GM23338 (cell line): ENCODE results near the gene PLA2G2E. TPM values are rescaled to one million over a fixed set of nuclear protein-coding genes. Genes with fewer than 3 reads are reported as not detected.

ENCODE experiments used
- ATAC-seq: fragments of 200-7000 bp; cut with Tn5 transposase; 3 replicates; pipeline ENCODE4 v1.9.1; 2020
- DNase-seq: peaks from one replicate; pipeline ENCODE4 v3.0.0-alpha.2; 2015; ENCODE audit warnings: low spot score
- H2AFZ ChIP-seq: fragments of 200-600 bp; sonication (generic); 2 replicates; pipeline ENCODE4 v1.8.0; 2016; ENCODE audit warnings: antibody characterized with exemption, mild to moderate bottlenecking, moderate library complexity
- H3F3A ChIP-seq: fragments of 200-600 bp; sonication (generic); replicated peaks from 2 replicates; pipeline ENCODE4 v1.8.0; 2017; ENCODE audit warnings: antibody characterized with exemption, mixed run types, low read depth
- H3K27ac ChIP-seq: fragments of 200-600 bp; sonication (generic); 2 replicates; pipeline ENCODE4 v1.6.1; 2016; ENCODE audit warnings: low read depth
- H3K27me3 ChIP-seq: fragments of 200-600 bp; sonication (generic); 2 replicates; pipeline ENCODE4 v1.8.0; 2016; ENCODE audit warnings: mild to moderate bottlenecking, mixed run types, moderate library complexity; ENCODE audit not compliant: insufficient read depth
- H3K36me3 ChIP-seq: fragments of 200-600 bp; sonication (generic); 2 replicates; pipeline ENCODE4 v1.8.0; 2016; ENCODE audit warnings: mild to moderate bottlenecking; ENCODE audit not compliant: insufficient read depth
- H3K4me1 ChIP-seq: fragments of 200-600 bp; sonication (generic); 2 replicates; pipeline ENCODE4 v1.8.0; 2016; ENCODE audit warnings: mild to moderate bottlenecking, moderate library complexity; ENCODE audit not compliant: insufficient read depth
- H3K4me2 ChIP-seq: fragments of 200-600 bp; sonication (generic); 2 replicates; pipeline ENCODE4 v1.7.1; 2017; ENCODE audit warnings: mixed run types
- H3K4me3 ChIP-seq: fragments of 200-600 bp; sonication (generic); 2 replicates; pipeline ENCODE4 v1.6.1; 2016; ENCODE audit warnings: mixed run types
- H3K79me2 ChIP-seq: fragments of 200-600 bp; sonication (generic); replicated peaks from 2 replicates; pipeline ENCODE4 v1.8.0; 2017; ENCODE audit warnings: mild to moderate bottlenecking; ENCODE audit not compliant: insufficient read depth
- H3K9me2 ChIP-seq: fragments of 200-600 bp; sonication (generic); 2 replicates; pipeline ENCODE4 v1.8.0; 2017; ENCODE audit not compliant: insufficient read depth
- H4K20me1 ChIP-seq: fragments of 200-600 bp; sonication (generic); replicated peaks from 2 replicates; pipeline ENCODE4 v1.8.0; 2017; ENCODE audit warnings: mild to moderate bottlenecking; ENCODE audit not compliant: insufficient read depth
- H3K27ac Mint-ChIP-seq: 2 replicates; pipeline ENCODE4 v1.8.0; 2020; ENCODE audit warnings: inconsistent platforms, mild to moderate bottlenecking, moderate library complexity, mixed read lengths
- H3K27me3 Mint-ChIP-seq: 3 replicates; pipeline ENCODE4 v1.8.0; 2022; ENCODE audit warnings: low read depth, mild to moderate bottlenecking, moderate library complexity, mixed read lengths, inconsistent platforms; ENCODE audit not compliant: insufficient read depth, poor library complexity
- H3K36me3 Mint-ChIP-seq: 3 replicates; pipeline ENCODE4 v1.8.0; 2021; ENCODE audit warnings: low read depth, mild to moderate bottlenecking, inconsistent platforms, moderate library complexity, mixed read lengths
- H3K4me1 Mint-ChIP-seq: 3 replicates; pipeline ENCODE4 v1.8.0; 2020; ENCODE audit warnings: mild to moderate bottlenecking, inconsistent platforms, mixed read lengths
- H3K4me3 Mint-ChIP-seq: 3 replicates; pipeline ENCODE4 v1.8.0; 2021; ENCODE audit warnings: moderate library complexity, mild to moderate bottlenecking, inconsistent platforms, mixed read lengths
- H3K9me3 Mint-ChIP-seq: 3 replicates; pipeline ENCODE4 v1.8.0; 2020; ENCODE audit warnings: moderate library complexity, mild to moderate bottlenecking, inconsistent platforms, mixed read lengths
- CREB1 ChIP-seq: fragments of 250-450 bp; sonication (Bioruptor Pico); IDR thresholded peaks from 2 replicates; pipeline ENCODE4 v1.5.0; 2020; ENCODE audit warnings: low read depth, mild to moderate bottlenecking, moderate library complexity
- EZH2 ChIP-seq: fragments of 200-600 bp; sonication (generic); IDR thresholded peaks from one replicate; pipeline ENCODE4 v1.8.0; 2017; ENCODE audit warnings: antibody characterized with exemption, mild to moderate bottlenecking, low read depth; ENCODE audit not compliant: unreplicated experiment
- EZH2phosphoT487 ChIP-seq: fragments of 200-600 bp; sonication (generic); IDR thresholded peaks from one replicate; pipeline ENCODE4 v1.8.1; 2018; ENCODE audit warnings: antibody characterized with exemption; ENCODE audit not compliant: unreplicated experiment
- JUNB ChIP-seq: IDR thresholded peaks from one replicate; pipeline ENCODE4 v1.6.1; 2016; ENCODE audit warnings: antibody characterized with exemption; ENCODE audit not compliant: unreplicated experiment
- NANOG ChIP-seq: IDR thresholded peaks from 2 replicates; pipeline ENCODE4 v1.6.1; 2016; ENCODE audit warnings: antibody characterized with exemption, borderline replicate concordance
- POLR2AphosphoS5 ChIP-seq: IDR thresholded peaks from 2 replicates; pipeline ENCODE4 v1.6.1; 2016; ENCODE audit warnings: antibody characterized with exemption, low read depth
- STAT1 ChIP-seq: IDR thresholded peaks from one replicate; pipeline ENCODE4 v1.6.1; 2016; ENCODE audit warnings: antibody characterized with exemption; ENCODE audit not compliant: unreplicated experiment
- ZNF114 ChIP-seq: fragments of 250-450 bp; sonication (Bioruptor Pico); IDR thresholded peaks from 2 replicates; pipeline ENCODE4 v1.5.0; 2020; ENCODE audit warnings: mild to moderate bottlenecking, moderate library complexity
- ZNF331 ChIP-seq: fragments of 250-450 bp; sonication (Bioruptor Pico); IDR thresholded peaks from 2 replicates; pipeline ENCODE4 v1.5.0; 2020; ENCODE audit warnings: low read depth, mild to moderate bottlenecking, moderate library complexity
- polyA plus RNA-seq: library from polyadenylated mRNA; unstranded; fragments of >200 nt; fragmentation: Nextera tagmentation; extraction: Ambion mirVana; gene quantifications from 2 replicates; pipeline ENCODE4 v1.2.1, GENCODE V29; 2016
- total RNA-seq: library from RNA; depleted of rRNA; stranded (reverse); fragments of >200 nt; shearing (Covaris generic); gene quantifications from 2 replicates; pipeline ENCODE4 v1.2.3, GENCODE V29; 2014
- TF ChIP-seq, protein P1 (sequence below): IDR thresholded peaks from one replicate; pipeline ENCODE4 v1.6.1; 2018; ENCODE audit warnings: antibody characterized with exemption; ENCODE audit not compliant: unreplicated experiment
- TF ChIP-seq, protein P2 (sequence below): fragments of 250-450 bp; sonication (Bioruptor Pico); IDR thresholded peaks from 2 replicates; pipeline ENCODE4 v1.5.0; 2020; ENCODE audit warnings: mild to moderate bottlenecking, moderate library complexity
- TF ChIP-seq, protein P3 (sequence below): IDR thresholded peaks from 2 replicates; pipeline ENCODE4 v1.6.1; 2016; ENCODE audit warnings: antibody characterized with exemption
- TF ChIP-seq, protein P4 (sequence below), 2 experiments: fragments of 200-600 bp in 1 of 2; sonication (generic) in 1 of 2; conservative IDR thresholded peaks; 2 replicates each; pipeline versions ENCODE4 v1.5.1 to v1.6.1; 2016 to 2017; ENCODE audit warnings: antibody characterized with exemption in 2 of 2, low read depth in 2 of 2, mild to moderate bottlenecking in 2 of 2, moderate library complexity in 1 of 2

Gene PLA2G2E
- total and polyA plus RNA-seq, 2 experiments from 2014 or later: not detected

DNA sequence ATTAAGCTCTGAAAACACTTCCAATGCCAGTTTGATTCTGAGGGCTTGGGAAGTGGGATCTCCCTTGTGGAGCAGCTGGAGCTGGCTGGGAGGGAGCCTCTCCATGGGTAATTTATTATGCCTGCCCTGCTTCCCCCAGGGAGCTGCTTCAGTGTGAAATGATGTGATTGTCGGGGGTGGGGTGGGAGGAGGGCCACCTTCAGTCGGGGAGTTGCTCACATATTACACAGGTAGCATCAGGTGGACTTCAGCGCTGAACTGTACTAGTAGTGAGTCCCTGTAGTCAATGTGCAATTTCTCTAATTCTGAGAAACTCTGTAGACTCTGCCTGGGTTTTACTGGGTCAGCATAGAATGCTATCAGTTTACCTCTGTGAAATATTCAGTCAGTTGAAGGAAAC, 12.8 kb downstream of the PLA2G2E start:
- H3K9me3 Mint-ChIP-seq: no peaks in the 10 kb centered on the region; the same call in 2 of the 3 replicates
- H3K9me2 ChIP-seq: no peaks in the 10 kb centered on the region
- H3K36me3 ChIP-seq: peaks cover 36% of the 10 kb centered on the region
- peaks cover 79% of the 10 kb centered on the region for H3K36me3 Mint-ChIP-seq
- 0 out of 2 replicates have a peak, but pooled peaks cover 2% of the 10 kb centered on the region for H3K79me2 ChIP-seq
- H2AFZ ChIP-seq: no peak overlapping the region
- H3K4me3 ChIP-seq: no peak overlapping the region
- no peak overlapping the region for H3K4me3 Mint-ChIP-seq
- ATAC-seq (no peak), DNase-seq (no peak)
- no peak overlapping the region for H3K27ac Mint-ChIP-seq
- H3K4me1 ChIP-seq: no peaks in the 10 kb centered on the region
- peaks cover 11% of the 10 kb centered on the region for H3K4me1 Mint-ChIP-seq
- H3K27ac ChIP-seq: no peak overlapping the region
- H3F3A ChIP-seq: no peaks in the 10 kb centered on the region
- no peak overlapping the region for H3K4me2 ChIP-seq
- H4K20me1 ChIP-seq: peaks cover 14% of the 10 kb centered on the region
- H3K27me3 Mint-ChIP-seq: no peaks in the 10 kb centered on the region
- no peaks in the 10 kb centered on the region for H3K27me3 ChIP-seq
- TF ChIP-seq JUNB (no peak), NANOG (no peak), ZNF114 (CRISPR knock-in tag) (no peak), CREB1 (CRISPR knock-in tag) (no peak), EZH2 (no peak), EZH2phosphoT487 (no peak), ZNF331 (CRISPR knock-in tag) (no peak), POLR2AphosphoS5 (no peak), STAT1 (no peak)
- TF ChIP-seq, protein P1, sequence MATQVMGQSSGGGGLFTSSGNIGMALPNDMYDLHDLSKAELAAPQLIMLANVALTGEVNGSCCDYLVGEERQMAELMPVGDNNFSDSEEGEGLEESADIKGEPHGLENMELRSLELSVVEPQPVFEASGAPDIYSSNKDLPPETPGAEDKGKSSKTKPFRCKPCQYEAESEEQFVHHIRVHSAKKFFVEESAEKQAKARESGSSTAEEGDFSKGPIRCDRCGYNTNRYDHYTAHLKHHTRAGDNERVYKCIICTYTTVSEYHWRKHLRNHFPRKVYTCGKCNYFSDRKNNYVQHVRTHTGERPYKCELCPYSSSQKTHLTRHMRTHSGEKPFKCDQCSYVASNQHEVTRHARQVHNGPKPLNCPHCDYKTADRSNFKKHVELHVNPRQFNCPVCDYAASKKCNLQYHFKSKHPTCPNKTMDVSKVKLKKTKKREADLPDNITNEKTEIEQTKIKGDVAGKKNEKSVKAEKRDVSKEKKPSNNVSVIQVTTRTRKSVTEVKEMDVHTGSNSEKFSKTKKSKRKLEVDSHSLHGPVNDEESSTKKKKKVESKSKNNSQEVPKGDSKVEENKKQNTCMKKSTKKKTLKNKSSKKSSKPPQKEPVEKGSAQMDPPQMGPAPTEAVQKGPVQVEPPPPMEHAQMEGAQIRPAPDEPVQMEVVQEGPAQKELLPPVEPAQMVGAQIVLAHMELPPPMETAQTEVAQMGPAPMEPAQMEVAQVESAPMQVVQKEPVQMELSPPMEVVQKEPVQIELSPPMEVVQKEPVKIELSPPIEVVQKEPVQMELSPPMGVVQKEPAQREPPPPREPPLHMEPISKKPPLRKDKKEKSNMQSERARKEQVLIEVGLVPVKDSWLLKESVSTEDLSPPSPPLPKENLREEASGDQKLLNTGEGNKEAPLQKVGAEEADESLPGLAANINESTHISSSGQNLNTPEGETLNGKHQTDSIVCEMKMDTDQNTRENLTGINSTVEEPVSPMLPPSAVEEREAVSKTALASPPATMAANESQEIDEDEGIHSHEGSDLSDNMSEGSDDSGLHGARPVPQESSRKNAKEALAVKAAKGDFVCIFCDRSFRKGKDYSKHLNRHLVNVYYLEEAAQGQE: no peak
- TF ChIP-seq, protein P2, sequence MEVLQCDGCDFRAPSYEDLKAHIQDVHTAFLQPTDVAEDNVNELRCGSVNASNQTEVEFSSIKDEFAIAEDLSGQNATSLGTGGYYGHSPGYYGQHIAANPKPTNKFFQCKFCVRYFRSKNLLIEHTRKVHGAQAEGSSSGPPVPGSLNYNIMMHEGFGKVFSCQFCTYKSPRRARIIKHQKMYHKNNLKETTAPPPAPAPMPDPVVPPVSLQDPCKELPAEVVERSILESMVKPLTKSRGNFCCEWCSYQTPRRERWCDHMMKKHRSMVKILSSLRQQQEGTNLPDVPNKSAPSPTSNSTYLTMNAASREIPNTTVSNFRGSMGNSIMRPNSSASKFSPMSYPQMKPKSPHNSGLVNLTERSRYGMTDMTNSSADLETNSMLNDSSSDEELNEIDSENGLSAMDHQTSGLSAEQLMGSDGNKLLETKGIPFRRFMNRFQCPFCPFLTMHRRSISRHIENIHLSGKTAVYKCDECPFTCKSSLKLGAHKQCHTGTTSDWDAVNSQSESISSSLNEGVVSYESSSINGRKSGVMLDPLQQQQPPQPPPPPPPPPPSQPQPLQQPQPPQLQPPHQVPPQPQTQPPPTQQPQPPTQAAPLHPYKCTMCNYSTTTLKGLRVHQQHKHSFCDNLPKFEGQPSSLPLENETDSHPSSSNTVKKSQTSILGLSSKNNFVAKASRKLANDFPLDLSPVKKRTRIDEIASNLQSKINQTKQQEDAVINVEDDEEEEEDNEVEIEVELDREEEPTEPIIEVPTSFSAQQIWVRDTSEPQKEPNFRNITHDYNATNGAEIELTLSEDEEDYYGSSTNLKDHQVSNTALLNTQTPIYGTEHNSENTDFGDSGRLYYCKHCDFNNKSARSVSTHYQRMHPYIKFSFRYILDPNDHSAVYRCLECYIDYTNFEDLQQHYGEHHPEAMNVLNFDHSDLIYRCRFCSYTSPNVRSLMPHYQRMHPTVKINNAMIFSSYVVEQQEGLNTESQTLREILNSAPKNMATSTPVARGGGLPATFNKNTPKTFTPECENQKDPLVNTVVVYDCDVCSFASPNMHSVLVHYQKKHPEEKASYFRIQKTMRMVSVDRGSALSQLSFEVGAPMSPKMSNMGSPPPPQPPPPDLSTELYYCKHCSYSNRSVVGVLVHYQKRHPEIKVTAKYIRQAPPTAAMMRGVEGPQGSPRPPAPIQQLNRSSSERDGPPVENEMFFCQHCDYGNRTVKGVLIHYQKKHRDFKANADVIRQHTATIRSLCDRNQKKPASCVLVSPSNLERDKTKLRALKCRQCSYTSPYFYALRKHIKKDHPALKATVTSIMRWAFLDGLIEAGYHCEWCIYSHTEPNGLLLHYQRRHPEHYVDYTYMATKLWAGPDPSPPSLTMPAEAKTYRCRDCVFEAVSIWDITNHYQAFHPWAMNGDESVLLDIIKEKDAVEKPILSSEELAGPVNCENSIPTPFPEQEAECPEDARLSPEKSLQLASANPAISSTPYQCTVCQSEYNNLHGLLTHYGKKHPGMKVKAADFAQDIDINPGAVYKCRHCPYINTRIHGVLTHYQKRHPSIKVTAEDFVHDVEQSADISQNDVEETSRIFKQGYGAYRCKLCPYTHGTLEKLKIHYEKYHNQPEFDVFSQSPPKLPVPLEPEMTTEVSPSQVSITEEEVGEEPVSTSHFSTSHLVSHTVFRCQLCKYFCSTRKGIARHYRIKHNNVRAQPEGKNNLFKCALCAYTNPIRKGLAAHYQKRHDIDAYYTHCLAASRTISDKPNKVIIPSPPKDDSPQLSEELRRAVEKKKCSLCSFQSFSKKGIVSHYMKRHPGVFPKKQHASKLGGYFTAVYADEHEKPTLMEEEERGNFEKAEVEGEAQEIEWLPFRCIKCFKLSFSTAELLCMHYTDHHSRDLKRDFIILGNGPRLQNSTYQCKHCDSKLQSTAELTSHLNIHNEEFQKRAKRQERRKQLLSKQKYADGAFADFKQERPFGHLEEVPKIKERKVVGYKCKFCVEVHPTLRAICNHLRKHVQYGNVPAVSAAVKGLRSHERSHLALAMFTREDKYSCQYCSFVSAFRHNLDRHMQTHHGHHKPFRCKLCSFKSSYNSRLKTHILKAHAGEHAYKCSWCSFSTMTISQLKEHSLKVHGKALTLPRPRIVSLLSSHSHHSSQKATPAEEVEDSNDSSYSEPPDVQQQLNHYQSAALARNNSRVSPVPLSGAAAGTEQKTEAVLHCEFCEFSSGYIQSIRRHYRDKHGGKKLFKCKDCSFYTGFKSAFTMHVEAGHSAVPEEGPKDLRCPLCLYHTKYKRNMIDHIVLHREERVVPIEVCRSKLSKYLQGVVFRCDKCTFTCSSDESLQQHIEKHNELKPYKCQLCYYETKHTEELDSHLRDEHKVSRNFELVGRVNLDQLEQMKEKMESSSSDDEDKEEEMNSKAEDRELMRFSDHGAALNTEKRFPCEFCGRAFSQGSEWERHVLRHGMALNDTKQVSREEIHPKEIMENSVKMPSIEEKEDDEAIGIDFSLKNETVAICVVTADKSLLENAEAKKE (CRISPR knock-in tag): no peak
- TF ChIP-seq, protein P3, sequence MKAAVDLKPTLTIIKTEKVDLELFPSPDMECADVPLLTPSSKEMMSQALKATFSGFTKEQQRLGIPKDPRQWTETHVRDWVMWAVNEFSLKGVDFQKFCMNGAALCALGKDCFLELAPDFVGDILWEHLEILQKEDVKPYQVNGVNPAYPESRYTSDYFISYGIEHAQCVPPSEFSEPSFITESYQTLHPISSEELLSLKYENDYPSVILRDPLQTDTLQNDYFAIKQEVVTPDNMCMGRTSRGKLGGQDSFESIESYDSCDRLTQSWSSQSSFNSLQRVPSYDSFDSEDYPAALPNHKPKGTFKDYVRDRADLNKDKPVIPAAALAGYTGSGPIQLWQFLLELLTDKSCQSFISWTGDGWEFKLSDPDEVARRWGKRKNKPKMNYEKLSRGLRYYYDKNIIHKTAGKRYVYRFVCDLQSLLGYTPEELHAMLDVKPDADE: no peak
- TF ChIP-seq, protein P4, sequence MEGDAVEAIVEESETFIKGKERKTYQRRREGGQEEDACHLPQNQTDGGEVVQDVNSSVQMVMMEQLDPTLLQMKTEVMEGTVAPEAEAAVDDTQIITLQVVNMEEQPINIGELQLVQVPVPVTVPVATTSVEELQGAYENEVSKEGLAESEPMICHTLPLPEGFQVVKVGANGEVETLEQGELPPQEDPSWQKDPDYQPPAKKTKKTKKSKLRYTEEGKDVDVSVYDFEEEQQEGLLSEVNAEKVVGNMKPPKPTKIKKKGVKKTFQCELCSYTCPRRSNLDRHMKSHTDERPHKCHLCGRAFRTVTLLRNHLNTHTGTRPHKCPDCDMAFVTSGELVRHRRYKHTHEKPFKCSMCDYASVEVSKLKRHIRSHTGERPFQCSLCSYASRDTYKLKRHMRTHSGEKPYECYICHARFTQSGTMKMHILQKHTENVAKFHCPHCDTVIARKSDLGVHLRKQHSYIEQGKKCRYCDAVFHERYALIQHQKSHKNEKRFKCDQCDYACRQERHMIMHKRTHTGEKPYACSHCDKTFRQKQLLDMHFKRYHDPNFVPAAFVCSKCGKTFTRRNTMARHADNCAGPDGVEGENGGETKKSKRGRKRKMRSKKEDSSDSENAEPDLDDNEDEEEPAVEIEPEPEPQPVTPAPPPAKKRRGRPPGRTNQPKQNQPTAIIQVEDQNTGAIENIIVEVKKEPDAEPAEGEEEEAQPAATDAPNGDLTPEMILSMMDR (conservative IDR thresholded peaks at IDR 0.05; ENCODE audit: low read depth in 2 of 2): no peak
